ENCODE results near the gene MIER1. TPM values are rescaled to one million over a fixed set of nuclear protein-coding genes. Genes with fewer than 3 reads are reported as not detected.

MIER1 gene
- total and polyA plus RNA-seq, 9 of the 15 experiments (the other 6 are each of a cell fraction or from before 2014, with no cell fraction given): 13.9 to 34.8 (median 21.5) TPM

DNA sequence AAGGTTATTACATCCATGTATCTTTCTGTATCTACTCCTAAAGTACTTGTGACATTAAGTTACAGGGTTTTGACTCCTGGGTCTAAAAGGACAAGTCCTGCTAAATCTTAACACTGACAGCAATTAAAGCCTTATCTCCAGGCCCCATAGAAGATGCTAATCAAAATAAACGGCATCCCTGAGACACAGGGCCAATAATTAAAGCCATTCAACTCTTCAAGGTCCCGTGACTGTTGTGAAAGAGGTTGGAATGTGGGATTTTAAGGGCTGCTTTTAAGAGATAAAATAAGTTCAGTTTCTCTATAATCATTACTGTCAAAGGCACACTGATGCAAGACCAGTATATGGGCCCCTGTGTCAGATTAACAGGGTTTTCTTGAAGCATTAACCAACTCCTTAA, 8.5 kb upstream of the MIER1 start (continued):
- TF ChIP-seq HDAC8 (tag; IDR thresholded peaks at IDR 0.05) (no peak), DNMT1 (IDR thresholded peaks at IDR 0.05) (no peak), ZNF23 (CRISPR knock-in tag; IDR thresholded peaks at IDR 0.05) (no peak), PTBP1 (IDR thresholded peaks at IDR 0.05; ENCODE audit: low read depth, low read length) (no peak), COPS2 (conservative IDR thresholded peaks at IDR 0.05) (no peak), CBX3 (IDR thresholded peaks at IDR 0.05; ENCODE audit: borderline replicate concordance in 1 of 2, low read length in 2 of 2) (no peak), CREM (IDR thresholded peaks at IDR 0.05; ENCODE audit: low read depth) (peak; percentile 48), ESRRA (IDR thresholded peaks at IDR 0.05; ENCODE audit: borderline replicate concordance, low read depth) (peak; percentile 67; the same call in 1 of the 2 replicates), CHCHD3 (CRISPR knock-in tag; IDR thresholded peaks at IDR 0.05) (no peak), ZNF707 (CRISPR knock-in tag; conservative IDR thresholded peaks at IDR 0.05) (no peak), ZC3H4 (CRISPR knock-in tag; IDR thresholded peaks at IDR 0.05; ENCODE audit: borderline replicate concordance) (no peak), TCFL5 (CRISPR knock-in tag; conservative IDR thresholded peaks at IDR 0.05) (no peak), MCM7 (IDR thresholded peaks at IDR 0.05) (no peak; a peak in 1 of 4 replicates)
- TF ChIP-seq, protein P1, sequence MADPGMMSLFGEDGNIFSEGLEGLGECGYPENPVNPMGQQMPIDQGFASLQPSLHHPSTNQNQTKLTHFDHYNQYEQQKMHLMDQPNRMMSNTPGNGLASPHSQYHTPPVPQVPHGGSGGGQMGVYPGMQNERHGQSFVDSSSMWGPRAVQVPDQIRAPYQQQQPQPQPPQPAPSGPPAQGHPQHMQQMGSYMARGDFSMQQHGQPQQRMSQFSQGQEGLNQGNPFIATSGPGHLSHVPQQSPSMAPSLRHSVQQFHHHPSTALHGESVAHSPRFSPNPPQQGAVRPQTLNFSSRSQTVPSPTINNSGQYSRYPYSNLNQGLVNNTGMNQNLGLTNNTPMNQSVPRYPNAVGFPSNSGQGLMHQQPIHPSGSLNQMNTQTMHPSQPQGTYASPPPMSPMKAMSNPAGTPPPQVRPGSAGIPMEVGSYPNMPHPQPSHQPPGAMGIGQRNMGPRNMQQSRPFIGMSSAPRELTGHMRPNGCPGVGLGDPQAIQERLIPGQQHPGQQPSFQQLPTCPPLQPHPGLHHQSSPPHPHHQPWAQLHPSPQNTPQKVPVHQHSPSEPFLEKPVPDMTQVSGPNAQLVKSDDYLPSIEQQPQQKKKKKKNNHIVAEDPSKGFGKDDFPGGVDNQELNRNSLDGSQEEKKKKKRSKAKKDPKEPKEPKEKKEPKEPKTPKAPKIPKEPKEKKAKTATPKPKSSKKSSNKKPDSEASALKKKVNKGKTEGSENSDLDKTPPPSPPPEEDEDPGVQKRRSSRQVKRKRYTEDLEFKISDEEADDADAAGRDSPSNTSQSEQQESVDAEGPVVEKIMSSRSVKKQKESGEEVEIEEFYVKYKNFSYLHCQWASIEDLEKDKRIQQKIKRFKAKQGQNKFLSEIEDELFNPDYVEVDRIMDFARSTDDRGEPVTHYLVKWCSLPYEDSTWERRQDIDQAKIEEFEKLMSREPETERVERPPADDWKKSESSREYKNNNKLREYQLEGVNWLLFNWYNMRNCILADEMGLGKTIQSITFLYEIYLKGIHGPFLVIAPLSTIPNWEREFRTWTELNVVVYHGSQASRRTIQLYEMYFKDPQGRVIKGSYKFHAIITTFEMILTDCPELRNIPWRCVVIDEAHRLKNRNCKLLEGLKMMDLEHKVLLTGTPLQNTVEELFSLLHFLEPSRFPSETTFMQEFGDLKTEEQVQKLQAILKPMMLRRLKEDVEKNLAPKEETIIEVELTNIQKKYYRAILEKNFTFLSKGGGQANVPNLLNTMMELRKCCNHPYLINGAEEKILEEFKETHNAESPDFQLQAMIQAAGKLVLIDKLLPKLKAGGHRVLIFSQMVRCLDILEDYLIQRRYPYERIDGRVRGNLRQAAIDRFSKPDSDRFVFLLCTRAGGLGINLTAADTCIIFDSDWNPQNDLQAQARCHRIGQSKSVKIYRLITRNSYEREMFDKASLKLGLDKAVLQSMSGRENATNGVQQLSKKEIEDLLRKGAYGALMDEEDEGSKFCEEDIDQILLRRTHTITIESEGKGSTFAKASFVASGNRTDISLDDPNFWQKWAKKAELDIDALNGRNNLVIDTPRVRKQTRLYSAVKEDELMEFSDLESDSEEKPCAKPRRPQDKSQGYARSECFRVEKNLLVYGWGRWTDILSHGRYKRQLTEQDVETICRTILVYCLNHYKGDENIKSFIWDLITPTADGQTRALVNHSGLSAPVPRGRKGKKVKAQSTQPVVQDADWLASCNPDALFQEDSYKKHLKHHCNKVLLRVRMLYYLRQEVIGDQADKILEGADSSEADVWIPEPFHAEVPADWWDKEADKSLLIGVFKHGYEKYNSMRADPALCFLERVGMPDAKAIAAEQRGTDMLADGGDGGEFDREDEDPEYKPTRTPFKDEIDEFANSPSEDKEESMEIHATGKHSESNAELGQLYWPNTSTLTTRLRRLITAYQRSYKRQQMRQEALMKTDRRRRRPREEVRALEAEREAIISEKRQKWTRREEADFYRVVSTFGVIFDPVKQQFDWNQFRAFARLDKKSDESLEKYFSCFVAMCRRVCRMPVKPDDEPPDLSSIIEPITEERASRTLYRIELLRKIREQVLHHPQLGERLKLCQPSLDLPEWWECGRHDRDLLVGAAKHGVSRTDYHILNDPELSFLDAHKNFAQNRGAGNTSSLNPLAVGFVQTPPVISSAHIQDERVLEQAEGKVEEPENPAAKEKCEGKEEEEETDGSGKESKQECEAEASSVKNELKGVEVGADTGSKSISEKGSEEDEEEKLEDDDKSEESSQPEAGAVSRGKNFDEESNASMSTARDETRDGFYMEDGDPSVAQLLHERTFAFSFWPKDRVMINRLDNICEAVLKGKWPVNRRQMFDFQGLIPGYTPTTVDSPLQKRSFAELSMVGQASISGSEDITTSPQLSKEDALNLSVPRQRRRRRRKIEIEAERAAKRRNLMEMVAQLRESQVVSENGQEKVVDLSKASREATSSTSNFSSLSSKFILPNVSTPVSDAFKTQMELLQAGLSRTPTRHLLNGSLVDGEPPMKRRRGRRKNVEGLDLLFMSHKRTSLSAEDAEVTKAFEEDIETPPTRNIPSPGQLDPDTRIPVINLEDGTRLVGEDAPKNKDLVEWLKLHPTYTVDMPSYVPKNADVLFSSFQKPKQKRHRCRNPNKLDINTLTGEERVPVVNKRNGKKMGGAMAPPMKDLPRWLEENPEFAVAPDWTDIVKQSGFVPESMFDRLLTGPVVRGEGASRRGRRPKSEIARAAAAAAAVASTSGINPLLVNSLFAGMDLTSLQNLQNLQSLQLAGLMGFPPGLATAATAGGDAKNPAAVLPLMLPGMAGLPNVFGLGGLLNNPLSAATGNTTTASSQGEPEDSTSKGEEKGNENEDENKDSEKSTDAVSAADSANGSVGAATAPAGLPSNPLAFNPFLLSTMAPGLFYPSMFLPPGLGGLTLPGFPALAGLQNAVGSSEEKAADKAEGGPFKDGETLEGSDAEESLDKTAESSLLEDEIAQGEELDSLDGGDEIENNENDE (IDR thresholded peaks at IDR 0.05; ENCODE audit: low read depth, low read length): no peak
- TF ChIP-seq, protein P2, sequence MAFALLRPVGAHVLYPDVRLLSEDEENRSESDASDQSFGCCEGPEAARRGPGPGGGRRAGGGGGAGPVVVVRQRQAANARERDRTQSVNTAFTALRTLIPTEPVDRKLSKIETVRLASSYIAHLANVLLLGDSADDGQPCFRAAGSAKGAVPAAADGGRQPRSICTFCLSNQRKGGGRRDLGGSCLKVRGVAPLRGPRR (CRISPR knock-in tag; IDR thresholded peaks at IDR 0.05): no peak
- TF ChIP-seq, protein P3, sequence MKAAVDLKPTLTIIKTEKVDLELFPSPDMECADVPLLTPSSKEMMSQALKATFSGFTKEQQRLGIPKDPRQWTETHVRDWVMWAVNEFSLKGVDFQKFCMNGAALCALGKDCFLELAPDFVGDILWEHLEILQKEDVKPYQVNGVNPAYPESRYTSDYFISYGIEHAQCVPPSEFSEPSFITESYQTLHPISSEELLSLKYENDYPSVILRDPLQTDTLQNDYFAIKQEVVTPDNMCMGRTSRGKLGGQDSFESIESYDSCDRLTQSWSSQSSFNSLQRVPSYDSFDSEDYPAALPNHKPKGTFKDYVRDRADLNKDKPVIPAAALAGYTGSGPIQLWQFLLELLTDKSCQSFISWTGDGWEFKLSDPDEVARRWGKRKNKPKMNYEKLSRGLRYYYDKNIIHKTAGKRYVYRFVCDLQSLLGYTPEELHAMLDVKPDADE (conservative IDR thresholded peaks at IDR 0.05; ENCODE audit: control insufficient read depth, low read depth, low read length): no peak

Data from K562 (cell line).